GM12801 (cell line): ENCODE data around the gene SPINT1.

Experiments used
- CTCF ChIP-seq: IDR thresholded peaks from one replicate; pipeline ENCODE4 v1.5.1; 2011; ENCODE audit warnings: control low read depth; ENCODE audit not compliant: insufficient read length; ENCODE audit errors: extremely low read depth

Gene SPINT1

GRCh38 chr15:40843885-40844695, at the start of gene SPINT1:
Gene SPINT1, plus strand, starts transcription at chr15:40844048. Its CDS starts 507 bp downstream, at chr15:40844555.
- no peak for TF ChIP-seq CTCF

- no peak for TF ChIP-seq CTCF
Observed at GRCh38 chr15:40796041-40796440, 47.8 kb upstream of the SPINT1 start.

- TF ChIP-seq CTCF, result no peak
Observed at GRCh38 chr15:40796512-40796911, 47.3 kb upstream of the SPINT1 start.

- TF ChIP-seq CTCF, result no peak
Observed at GRCh38 chr15:40799523-40799922, 44.3 kb upstream of the SPINT1 start.

- no peak for TF ChIP-seq CTCF
Observed at GRCh38 chr15:40803076-40803475, 40.8 kb upstream of the SPINT1 start.

- no peak for TF ChIP-seq CTCF
Observed at GRCh38 chr15:40803688-40804087, 40.2 kb upstream of the SPINT1 start.

GRCh38 chr15:40806672-40807027, 37.2 kb upstream of the SPINT1 start:
- TF ChIP-seq CTCF, result no peak
